OCI-M2 (cell line): ENCODE measurements around the gene UGT2B15.
"Not testable (repeated sequence)": the region's sequence is repeated elsewhere in the genome, so short reads cannot be mapped to it uniquely, and the experiment has no call there.

Experiments
- DNase-seq: peaks from one replicate; lab custom pipeline; 2025; ENCODE audit not compliant: unreplicated experiment; lab: John Stamatoyannopoulos, UW

Gene UGT2B15

DNA sequence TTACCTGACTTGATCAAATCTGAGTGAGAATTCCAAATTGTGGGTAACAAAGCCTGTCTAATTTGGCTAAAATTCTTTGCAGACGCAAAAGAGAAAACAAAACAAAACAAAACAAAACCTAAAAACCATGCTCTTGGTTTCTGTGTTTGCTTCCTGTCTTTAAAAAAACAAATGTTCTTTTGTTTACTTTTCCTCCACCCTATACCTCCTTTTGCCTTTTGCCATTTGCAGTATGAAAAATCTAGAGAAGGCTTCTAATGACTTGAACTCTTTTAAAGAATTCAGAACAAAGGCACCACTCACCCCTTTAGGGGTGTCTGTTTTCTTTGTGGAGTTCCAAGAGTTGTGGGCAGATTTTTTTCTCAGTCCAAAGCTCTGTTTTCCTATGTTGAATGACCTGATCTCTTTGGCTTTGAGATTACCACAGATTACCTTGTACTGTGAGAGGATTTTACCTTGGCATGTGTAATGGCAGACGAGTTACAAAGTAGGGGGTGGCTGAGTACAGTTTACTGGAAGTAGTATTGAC, 13.9 kb downstream of the UGT2B15 start:
- DNase-seq: not testable (repeated sequence)

DNA sequence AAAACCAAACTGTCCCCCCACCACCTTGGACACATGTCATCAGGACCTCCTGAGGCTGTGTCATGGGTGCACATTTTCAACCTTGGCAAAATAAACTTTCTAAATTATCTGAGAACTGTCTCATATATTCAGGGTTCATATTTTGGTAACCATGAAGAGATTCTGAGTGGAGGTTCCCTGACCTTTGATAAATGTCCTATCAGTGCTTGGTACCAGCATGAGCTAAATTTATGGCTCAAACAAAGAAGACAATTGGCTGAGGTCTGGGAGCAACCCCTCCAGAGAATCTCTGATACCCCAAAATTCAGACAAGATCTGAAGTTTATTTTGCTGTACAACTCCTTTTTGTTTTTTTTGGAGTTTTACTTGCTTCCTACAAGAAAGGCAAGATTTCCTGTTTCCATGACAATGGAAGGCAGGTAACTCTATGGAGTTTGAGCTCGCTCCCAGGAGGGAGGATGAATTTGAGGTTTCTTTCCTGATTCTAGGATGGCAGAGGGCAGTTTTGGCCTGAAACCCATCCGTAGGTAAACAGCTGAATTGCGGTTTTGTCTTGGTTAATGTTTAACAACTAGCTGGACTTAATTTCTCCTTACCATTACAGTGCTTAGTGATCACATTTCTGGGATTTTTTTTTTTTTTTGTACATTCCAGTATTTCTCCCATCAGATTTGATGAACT, 14.5 kb downstream of the UGT2B15 start:
- DNase-seq: no peak

DNA sequence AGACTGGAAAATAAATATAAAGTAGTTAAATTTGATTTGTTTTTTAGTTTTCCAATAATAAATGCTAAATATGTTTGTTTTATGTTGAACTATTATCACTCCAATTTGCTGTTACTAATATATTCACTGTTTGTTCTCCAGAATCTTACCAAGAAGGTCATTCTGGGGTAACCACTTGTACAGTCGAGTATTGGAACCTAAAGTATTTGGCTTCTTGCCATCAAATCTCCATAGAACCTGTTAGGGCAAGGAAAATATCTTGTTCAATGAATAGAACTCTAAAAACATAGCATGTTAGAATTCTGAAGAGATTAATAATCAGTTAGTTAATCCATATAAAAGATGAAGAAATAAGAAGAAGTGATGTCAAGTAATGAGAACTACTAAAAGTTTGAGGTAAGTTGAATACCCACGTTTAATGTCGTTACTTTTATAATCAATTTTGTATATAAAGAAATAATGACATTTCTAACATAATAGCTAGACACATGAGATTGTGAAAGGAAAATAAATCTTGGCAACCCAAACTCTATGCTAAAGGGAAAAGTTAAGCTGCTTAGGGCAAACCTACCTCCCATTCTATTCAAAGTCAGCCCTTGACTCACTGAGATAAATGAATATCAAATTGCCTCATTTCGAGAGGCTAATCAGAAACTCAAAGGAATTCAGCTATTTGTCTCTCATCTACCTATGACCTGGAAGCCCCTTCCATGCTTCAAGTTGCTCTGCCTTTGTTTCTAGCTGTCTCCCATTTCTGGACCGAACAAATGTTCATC, 15.3 kb downstream of the UGT2B15 start:
- DNase-seq: no peak

DNA sequence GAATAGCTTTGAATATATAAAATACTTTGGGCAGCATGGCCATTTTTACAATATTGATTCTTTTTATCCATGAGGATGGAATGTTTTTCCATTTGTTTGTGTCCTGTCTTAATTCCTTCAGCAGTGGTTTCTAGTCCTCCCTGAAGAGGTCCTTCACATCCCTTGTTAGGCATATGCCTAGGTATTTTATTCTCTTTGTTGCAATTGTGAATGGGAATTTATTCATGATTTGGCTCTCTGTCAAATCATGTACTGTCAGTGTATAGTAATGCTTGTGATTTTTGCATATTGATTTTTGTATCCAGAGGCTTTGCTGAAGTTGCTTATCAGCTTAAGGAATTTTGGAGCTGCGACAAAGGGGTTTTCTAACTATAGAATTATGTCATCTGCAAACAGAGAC, 18.5 kb downstream of the UGT2B15 start:
- DNase-seq: no peak

DNA sequence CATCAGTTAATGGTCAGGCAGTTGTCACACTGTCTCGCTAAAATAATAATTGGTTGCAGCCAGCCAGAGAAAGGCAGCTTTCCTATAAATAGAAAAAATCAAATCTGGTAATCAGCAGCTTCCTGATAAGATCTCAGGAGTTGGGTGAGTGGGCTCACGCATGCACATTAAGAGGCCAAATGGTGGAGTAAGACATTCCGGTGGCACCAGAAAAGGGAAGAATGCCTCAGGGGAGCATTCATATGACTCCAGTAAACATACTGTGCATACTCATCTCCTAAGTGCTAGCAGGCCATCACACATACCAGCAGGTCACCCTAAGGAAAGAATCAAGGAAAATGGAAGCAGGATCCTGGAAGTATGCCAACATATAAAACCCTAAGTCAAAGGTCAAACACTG, 40.1 kb downstream of the UGT2B15 start:
- DNase-seq: no peak

DNA sequence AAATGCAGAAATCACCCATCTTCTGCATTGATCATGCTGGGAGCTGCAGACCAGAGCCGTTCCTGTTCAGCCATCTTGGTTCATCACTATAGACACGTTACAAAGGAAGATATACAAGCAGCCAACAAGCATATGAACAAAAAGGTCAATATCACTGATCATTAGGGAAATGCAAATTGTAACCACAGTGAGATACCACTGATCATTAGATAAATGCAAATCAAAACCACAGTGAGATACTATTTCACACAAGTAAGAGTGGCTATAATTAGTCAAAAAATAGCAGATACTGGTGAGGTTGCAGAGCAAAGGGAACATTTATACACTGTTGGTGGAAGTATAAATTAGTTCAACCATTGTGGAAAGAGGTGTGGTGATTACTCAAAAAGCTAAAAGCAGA, 47.7 kb downstream of the UGT2B15 start:
- not testable (repeated sequence) for DNase-seq

DNA sequence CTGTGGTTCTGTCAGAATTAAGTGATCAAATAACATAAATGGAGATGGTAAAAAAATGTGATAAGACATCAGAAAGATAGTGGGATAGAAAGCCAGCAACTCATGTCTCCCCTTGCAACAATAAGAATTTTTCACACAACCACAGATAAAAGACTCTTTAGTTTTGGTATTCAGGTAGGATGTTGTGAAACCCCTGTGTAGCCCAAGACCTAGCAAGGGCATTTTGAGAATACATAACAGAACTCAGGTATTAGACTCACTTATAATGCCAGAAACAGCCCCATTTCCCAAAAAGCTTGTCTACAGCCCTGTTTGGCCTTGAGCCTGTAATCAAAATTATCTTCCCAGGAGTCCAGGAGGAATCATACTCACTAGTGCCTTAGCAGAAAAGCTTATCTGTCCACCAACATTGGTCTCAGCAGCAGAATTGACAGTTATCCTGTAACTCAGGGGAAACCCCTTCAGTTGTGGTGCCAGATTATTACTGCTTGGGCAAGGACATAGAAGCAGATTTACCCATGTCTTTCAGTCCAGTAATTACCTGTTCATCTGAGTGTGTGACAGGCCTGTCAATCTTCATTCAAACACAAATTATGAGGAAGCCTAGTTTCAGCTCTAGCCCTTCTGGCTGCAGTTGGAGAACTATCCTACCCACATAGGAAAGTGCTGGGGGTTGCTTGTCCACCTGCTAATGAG, 53.3 kb downstream of the UGT2B15 start:
- DNase-seq: no peak

DNA sequence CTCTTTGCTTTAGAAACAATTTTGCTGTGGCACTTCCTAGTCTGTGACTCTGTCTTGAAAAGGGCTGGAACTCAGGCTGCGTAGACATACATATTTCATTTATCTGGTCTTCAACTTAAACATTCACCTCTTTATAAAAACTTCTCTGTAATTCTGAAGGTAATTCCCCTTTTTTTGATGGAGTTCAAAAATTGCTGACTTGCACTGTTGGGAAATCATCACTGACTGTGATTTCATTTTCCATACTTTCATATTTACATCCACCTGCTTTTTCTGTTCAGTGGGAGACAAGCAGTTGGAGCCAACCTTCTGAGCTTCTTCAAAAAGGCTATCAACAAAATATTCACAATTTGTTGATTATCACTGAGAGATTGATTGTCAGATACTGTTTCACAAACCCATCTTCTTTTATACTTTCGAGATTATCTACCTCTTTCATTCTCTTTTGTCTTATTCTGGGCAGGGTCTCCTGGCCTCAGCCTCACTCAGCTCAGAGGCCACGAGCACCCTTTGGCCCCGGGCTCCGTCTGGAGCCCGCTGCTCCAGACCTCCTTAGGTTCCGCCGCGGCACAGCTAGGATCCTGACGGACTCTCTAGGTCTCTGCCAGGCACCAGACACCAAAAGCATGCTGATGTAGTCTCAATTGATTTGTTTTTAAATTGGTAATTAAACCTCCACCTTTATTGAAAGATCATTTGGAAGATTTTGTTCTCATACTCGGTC, 54.6 kb downstream of the UGT2B15 start:
- DNase-seq: no peak

DNA sequence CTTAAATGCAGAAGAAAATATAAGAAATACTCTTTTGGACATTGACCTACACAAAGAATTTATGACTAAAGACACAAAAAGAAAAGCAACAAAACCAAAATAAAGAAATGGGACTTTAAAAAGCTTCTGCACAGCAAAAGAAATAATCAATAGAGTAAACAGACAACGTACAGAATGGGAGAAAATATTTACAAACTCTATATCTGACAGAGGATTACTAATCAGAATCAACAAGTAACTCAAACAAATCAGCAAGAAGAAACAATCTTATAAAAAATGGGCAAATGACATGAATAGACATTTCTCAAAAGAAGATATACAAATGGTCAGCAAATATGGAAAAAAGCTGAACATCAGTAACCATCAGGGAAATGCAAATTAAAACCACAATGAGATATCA, 56.7 kb downstream of the UGT2B15 start:
- DNase-seq: no peak

DNA sequence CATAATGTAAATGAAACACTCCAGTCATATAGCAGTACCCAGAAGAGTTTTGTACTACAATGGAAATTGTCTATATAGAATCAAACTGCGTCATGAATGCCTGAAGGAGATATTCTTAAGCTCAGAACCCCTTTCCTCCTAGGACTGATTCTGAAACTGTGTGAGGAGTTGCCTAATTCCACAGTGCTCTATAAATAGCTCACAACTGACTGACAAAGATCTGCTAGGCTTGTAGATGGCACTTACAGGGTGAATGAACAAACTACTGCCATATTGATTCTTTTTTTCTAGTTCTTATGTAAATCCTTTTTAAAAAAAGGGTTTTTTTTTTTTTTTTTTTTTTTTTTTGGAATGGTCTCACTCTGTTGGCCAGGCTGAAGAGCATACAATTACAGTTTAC, 64.2 kb downstream of the UGT2B15 start:
- DNase-seq: no peak

DNA sequence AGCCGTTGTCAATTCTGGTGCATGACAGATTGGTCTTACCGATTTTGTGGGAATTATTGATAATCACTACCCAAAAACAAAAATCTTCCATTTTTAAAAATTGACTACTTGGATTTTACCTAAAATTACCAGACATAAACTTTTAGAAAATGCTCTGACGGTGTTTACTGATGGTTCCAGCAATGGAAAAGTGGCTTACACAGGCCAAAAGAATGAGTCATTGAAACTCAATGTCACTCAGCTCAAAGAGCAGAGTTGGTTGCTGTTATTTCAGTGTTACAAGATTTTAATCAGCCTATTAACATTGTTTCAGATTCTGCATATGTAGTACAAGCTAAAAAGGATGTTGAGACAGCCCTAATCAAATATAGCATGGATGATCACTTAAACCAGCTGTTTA, 71.3 kb downstream of the UGT2B15 start:
- no peak for DNase-seq

DNA sequence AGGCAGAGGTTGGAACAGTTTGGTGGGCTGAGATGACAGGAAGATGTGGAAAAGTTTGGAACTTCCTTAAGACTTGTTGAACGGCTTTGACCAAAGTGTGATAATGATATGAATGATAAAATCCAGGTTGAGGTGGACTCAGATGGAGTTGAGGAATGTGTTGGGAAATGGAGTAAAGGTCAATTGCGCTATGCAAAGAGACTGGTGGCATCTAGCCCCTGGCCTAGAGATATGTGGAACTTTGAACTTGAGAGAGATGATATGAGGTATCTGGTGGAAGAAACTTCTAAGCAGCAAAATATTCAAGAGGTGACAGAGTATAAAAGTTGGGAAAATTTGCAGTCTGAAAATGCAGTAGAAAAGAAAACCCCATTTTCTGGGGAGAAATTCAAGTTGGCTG, 73.0 kb downstream of the UGT2B15 start:
- no peak for DNase-seq
